ENCODE data around the gene CRIP2. TPM values are rescaled to one million over a fixed set of nuclear protein-coding genes. Genes with fewer than 3 reads are reported as not detected.

Gene CRIP2
- total and polyA plus RNA-seq, 4 donors: 4.3 to 40.0 (median 20.7) TPM

DNA sequence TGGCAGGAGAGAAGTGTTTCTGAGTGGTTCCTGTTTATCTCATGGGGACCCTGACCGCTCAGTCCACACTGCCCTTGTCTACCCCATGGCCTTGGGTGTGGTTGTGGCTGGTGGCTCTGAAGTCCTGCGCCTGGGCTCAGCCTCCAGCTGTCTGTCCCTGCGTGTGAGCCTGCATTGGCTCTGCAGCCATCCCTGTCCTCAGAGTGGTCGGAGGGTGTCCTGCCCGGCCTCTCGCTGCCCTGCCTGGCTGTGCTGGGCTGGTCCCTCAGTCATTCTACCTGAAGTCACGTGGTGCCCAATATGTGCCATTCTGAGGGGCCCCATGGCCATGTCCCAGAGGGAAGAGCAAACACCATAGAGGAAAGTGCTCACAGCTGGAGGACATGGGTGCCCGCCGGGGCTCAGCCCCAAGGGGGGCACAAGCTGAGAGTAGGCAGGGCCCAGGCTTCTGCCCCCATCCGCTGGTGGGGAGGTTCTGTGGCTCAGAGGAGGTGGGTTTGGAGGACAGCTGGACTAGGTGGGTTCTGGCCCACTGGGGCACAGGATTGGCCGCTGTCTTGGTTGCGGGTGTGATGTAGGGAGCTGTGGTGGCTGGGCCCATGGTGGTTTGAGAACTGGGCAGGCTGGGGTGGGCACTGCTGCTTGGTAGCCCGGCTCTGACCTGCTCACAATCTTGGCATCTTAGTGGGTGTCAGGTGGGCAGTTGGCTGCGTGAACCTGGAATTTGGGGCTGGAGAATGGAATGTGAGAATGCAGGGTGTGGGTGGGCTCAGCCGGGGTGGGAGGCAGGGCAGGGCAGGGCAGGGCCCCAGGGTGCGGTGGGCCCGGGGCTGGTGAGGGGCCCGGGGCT is 28.1 kb downstream of the CRIP2 start:
- DNase-seq (ENCODE audit: low spot score): no peak
- H3K4me3 ChIP-seq (ENCODE audit: low read depth in 1 of 3, low read length in 3 of 3): no peak overlapping the region
- no peaks in the 10 kb centered on the region for H3K27me3 ChIP-seq (ENCODE audit: control insufficient read depth in 4 of 4, insufficient read depth in 4 of 4, low read length in 3 of 4)
- TF ChIP-seq FOXA2 (IDR thresholded peaks at IDR 0.05): no peak
- TF ChIP-seq TAF1 (conservative IDR thresholded peaks at IDR 0.05): no peak
- H3K27ac ChIP-seq (ENCODE audit: low read depth in 1 of 2, low read length in 2 of 2): no peak overlapping the region
- WGBS: 86% methylated on average over 18 of the region's 18 CpGs
- H3K9me3 ChIP-seq (ENCODE audit: control insufficient read depth in 4 of 4, low read length in 3 of 4): no peaks in the 10 kb centered on the region
- peaks cover 0 to 15% (median 10%) of the 10 kb centered on the region in 4 donors for H3K4me1 ChIP-seq (ENCODE audit: control insufficient read depth in 4 of 4, insufficient read depth in 4 of 4, low read length in 3 of 4)
- no peaks in the 10 kb centered on the region for H3K36me3 ChIP-seq (ENCODE audit: control insufficient read depth in 4 of 4, insufficient read depth in 3 of 4, low read depth in 1 of 4, low read length in 3 of 4)
- H3K9ac ChIP-seq (ENCODE audit: low read depth in 1 of 2, low read length in 2 of 2): no peak overlapping the region

- no peaks in the 10 kb centered on the region for H3K27me3 ChIP-seq (ENCODE audit: control insufficient read depth in 4 of 4, insufficient read depth in 4 of 4, low read length in 3 of 4)
- H3K9ac ChIP-seq (ENCODE audit: low read depth in 1 of 2, low read length in 2 of 2): no peak overlapping the region
- no peak overlapping the region for H3K4me3 ChIP-seq (ENCODE audit: low read depth in 1 of 3, low read length in 3 of 3)
- H3K27ac ChIP-seq (ENCODE audit: low read depth in 1 of 2, low read length in 2 of 2): no peak overlapping the region
- H3K9me3 ChIP-seq (ENCODE audit: control insufficient read depth in 4 of 4, low read length in 3 of 4): no peaks in the 10 kb centered on the region
- TF ChIP-seq, protein P1, sequence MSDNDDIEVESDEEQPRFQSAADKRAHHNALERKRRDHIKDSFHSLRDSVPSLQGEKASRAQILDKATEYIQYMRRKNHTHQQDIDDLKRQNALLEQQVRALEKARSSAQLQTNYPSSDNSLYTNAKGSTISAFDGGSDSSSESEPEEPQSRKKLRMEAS (IDR thresholded peaks at IDR 0.05): no peak
- TF ChIP-seq NR2F2 (IDR thresholded peaks at IDR 0.05): no peak
- no peak for TF ChIP-seq JUND (IDR thresholded peaks at IDR 0.05)
- TF ChIP-seq CTCF (IDR thresholded peaks at IDR 0.05; ENCODE audit: low read depth, low read length, missing input control): no peak
- no peak for TF ChIP-seq FOXA2 (IDR thresholded peaks at IDR 0.05)
- TF ChIP-seq, protein P2, sequence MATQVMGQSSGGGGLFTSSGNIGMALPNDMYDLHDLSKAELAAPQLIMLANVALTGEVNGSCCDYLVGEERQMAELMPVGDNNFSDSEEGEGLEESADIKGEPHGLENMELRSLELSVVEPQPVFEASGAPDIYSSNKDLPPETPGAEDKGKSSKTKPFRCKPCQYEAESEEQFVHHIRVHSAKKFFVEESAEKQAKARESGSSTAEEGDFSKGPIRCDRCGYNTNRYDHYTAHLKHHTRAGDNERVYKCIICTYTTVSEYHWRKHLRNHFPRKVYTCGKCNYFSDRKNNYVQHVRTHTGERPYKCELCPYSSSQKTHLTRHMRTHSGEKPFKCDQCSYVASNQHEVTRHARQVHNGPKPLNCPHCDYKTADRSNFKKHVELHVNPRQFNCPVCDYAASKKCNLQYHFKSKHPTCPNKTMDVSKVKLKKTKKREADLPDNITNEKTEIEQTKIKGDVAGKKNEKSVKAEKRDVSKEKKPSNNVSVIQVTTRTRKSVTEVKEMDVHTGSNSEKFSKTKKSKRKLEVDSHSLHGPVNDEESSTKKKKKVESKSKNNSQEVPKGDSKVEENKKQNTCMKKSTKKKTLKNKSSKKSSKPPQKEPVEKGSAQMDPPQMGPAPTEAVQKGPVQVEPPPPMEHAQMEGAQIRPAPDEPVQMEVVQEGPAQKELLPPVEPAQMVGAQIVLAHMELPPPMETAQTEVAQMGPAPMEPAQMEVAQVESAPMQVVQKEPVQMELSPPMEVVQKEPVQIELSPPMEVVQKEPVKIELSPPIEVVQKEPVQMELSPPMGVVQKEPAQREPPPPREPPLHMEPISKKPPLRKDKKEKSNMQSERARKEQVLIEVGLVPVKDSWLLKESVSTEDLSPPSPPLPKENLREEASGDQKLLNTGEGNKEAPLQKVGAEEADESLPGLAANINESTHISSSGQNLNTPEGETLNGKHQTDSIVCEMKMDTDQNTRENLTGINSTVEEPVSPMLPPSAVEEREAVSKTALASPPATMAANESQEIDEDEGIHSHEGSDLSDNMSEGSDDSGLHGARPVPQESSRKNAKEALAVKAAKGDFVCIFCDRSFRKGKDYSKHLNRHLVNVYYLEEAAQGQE (IDR thresholded peaks at IDR 0.05): no peak
- no peak for TF ChIP-seq TAF1 (conservative IDR thresholded peaks at IDR 0.05)
- no peak for TF ChIP-seq EGR1 (IDR thresholded peaks at IDR 0.05; ENCODE audit: low read depth in 2 of 2)
- TF ChIP-seq SP1 (IDR thresholded peaks at IDR 0.05): no peak
- TF ChIP-seq FOXA1 (IDR thresholded peaks at IDR 0.05): no peak
- no peak for TF ChIP-seq RXRA (IDR thresholded peaks at IDR 0.05)
- no peak for TF ChIP-seq HNF4A (conservative IDR thresholded peaks at IDR 0.05)
- TF ChIP-seq YY1 (IDR thresholded peaks at IDR 0.05): no peak
- TF ChIP-seq HNF4G (IDR thresholded peaks at IDR 0.05): no peak
- TF ChIP-seq, protein P3, sequence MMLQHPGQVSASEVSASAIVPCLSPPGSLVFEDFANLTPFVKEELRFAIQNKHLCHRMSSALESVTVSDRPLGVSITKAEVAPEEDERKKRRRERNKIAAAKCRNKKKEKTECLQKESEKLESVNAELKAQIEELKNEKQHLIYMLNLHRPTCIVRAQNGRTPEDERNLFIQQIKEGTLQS (IDR thresholded peaks at IDR 0.05): no peak
- no peak for DNase-seq (ENCODE audit: low spot score)
- no peaks in the 10 kb centered on the region for H3K36me3 ChIP-seq (ENCODE audit: control insufficient read depth in 4 of 4, insufficient read depth in 3 of 4, low read depth in 1 of 4, low read length in 3 of 4)
- WGBS: 92% methylated on average over 7 of the region's 7 CpGs
- peaks cover 0 to 9% (median 5%) of the 10 kb centered on the region in 4 donors for H3K4me1 ChIP-seq (ENCODE audit: control insufficient read depth in 4 of 4, insufficient read depth in 4 of 4, low read length in 3 of 4)
Measured at GRCh38 chr14:105503296-105503640, 28.6 kb downstream of the CRIP2 start.

Data from liver (tissue), 9 donors.